H9 (cell line): ENCODE measurements around the gene BORCS8. TPM values are rescaled to one million over a fixed set of nuclear protein-coding genes. Genes with fewer than 3 reads are reported as not detected.
A peak's percentile ranks its signal among the peaks of the same experiment; 100 is the strongest.

ENCODE experiments used
- DNase-seq: peaks from one replicate; pipeline ENCODE4 v3.0.0-alpha.2; 2017
- H2AFZ ChIP-seq: one replicate; pipeline ENCODE4 v1.6.1; 2013; ENCODE audit warnings: mild to moderate bottlenecking, low read length, control low read depth, moderate library complexity
- H2AK5ac ChIP-seq: 2 replicates; pipeline ENCODE4 v1.6.1; 2013; ENCODE audit warnings: low read length, control low read depth, mixed read lengths; ENCODE audit not compliant: insufficient read length
- H2BK120ac ChIP-seq: one replicate; pipeline ENCODE4 v1.6.1; 2013; ENCODE audit warnings: low read depth, mild to moderate bottlenecking, low read length, control low read depth, inconsistent platforms; ENCODE audit not compliant: poor library complexity, severe bottlenecking
- H2BK12ac ChIP-seq: 2 replicates; pipeline ENCODE4 v1.6.1; 2013; ENCODE audit warnings: low read length, control low read depth, mixed read lengths, low read depth; ENCODE audit not compliant: insufficient read length
- H2BK15ac ChIP-seq: 2 replicates; pipeline ENCODE4 v1.6.1; 2013; ENCODE audit warnings: low read depth, low read length, control low read depth
- H2BK20ac ChIP-seq: one replicate; pipeline ENCODE4 v1.6.1; 2013; ENCODE audit warnings: low read depth, mild to moderate bottlenecking, low read length, control low read depth, inconsistent platforms; ENCODE audit not compliant: poor library complexity, severe bottlenecking
- H2BK5ac ChIP-seq: 2 replicates; pipeline ENCODE4 v1.6.1; 2013; ENCODE audit warnings: low read length, control low read depth, mixed read lengths; ENCODE audit not compliant: insufficient read length
- H3K14ac ChIP-seq: 2 replicates; pipeline ENCODE4 v1.6.1; 2013; ENCODE audit warnings: low read length, control low read depth; ENCODE audit not compliant: insufficient read depth
- H3K18ac ChIP-seq: 2 replicates; pipeline ENCODE4 v1.6.1; 2013; ENCODE audit warnings: low read depth, mild to moderate bottlenecking, mixed read lengths, low read length, control low read depth; ENCODE audit not compliant: insufficient read length
- H3K23ac ChIP-seq: 2 replicates; pipeline ENCODE4 v1.6.1; 2013; ENCODE audit warnings: low read length, control low read depth, mixed read lengths, low read depth; ENCODE audit not compliant: insufficient read length
- H3K23me2 ChIP-seq: 2 replicates; pipeline ENCODE4 v1.6.1; 2013; ENCODE audit warnings: low read depth, mild to moderate bottlenecking, mixed read lengths, low read length, control low read depth; ENCODE audit not compliant: insufficient read length, poor library complexity, severe bottlenecking
- H3K27ac ChIP-seq: 2 replicates; pipeline ENCODE4 v1.5.1; 2013; ENCODE audit warnings: low read length, control low read depth, mixed read lengths, low read depth; ENCODE audit not compliant: insufficient read length
- H3K27me3 ChIP-seq: 2 replicates; pipeline ENCODE4 v1.6.1; 2013; ENCODE audit warnings: low read length, control low read depth, inconsistent platforms; ENCODE audit not compliant: insufficient read depth
- H3K4ac ChIP-seq: 2 replicates; pipeline ENCODE4 v1.6.1; 2013; ENCODE audit warnings: low read depth, mild to moderate bottlenecking, control low read depth, inconsistent platforms, low read length, moderate library complexity
- H3K4me1 ChIP-seq: 2 replicates; pipeline ENCODE4 v1.6.1; 2013; ENCODE audit warnings: low read length, control low read depth, inconsistent platforms; ENCODE audit not compliant: insufficient read depth
- H3K4me2 ChIP-seq: 2 replicates; pipeline ENCODE4 v1.6.1; 2013; ENCODE audit warnings: low read length, control low read depth, mixed read lengths; ENCODE audit not compliant: insufficient read length, insufficient read depth
- H3K56ac ChIP-seq: 2 replicates; pipeline ENCODE4 v1.6.1; 2013; ENCODE audit warnings: low read depth, mild to moderate bottlenecking, mixed read lengths, low read length, control low read depth; ENCODE audit not compliant: insufficient read length
- H3K79me1 ChIP-seq: 2 replicates; pipeline ENCODE4 v1.6.1; 2013; ENCODE audit warnings: low read depth, mild to moderate bottlenecking, moderate library complexity, low read length, control low read depth, inconsistent platforms; ENCODE audit not compliant: insufficient read depth, poor library complexity, severe bottlenecking
- H3K79me2 ChIP-seq: 2 replicates; pipeline ENCODE4 v1.6.1; 2013; ENCODE audit warnings: low read length, control low read depth, inconsistent platforms; ENCODE audit not compliant: insufficient read depth
- H3K9ac ChIP-seq: 2 replicates; pipeline ENCODE4 v1.6.1; 2013; ENCODE audit warnings: low read length, control low read depth, mixed read lengths; ENCODE audit not compliant: insufficient read length; ENCODE audit errors: extremely low read depth
- H3K9me3 ChIP-seq: one replicate; pipeline ENCODE4 v1.6.1; 2013; ENCODE audit warnings: low read depth, low read length, inconsistent platforms; ENCODE audit not compliant: control insufficient read depth
- H3T11ph ChIP-seq: one replicate; pipeline ENCODE4 v1.6.1; 2013; ENCODE audit warnings: mild to moderate bottlenecking, low read length, control low read depth, inconsistent platforms
- H4K20me1 ChIP-seq: one replicate; pipeline ENCODE4 v1.6.1; 2013; ENCODE audit not compliant: control insufficient read depth, insufficient read length, insufficient read depth
- H4K5ac ChIP-seq: 2 replicates; pipeline ENCODE4 v1.6.1; 2013; ENCODE audit warnings: low read depth, mild to moderate bottlenecking, mixed read lengths, low read length, control low read depth; ENCODE audit not compliant: insufficient read length
- H4K8ac ChIP-seq: replicated peaks from 2 replicates; pipeline ENCODE4 v1.6.1; 2013; ENCODE audit warnings: low read length, control low read depth, mixed read lengths, low read depth; ENCODE audit not compliant: insufficient read length
- H4K91ac ChIP-seq: 2 replicates; pipeline ENCODE4 v1.6.1; 2013; ENCODE audit warnings: low read depth, mild to moderate bottlenecking, moderate library complexity, mixed read lengths, low read length, control low read depth; ENCODE audit not compliant: insufficient read length
- H3K27ac Mint-ChIP-seq, 3 experiments: 2 replicates in 2 of 3; 3 replicates in 1 of 3; pipeline ENCODE4 v1.8.0; 2020 to 2021; ENCODE audit warnings: mixed read lengths in 3 of 3, mild to moderate bottlenecking in 1 of 3, moderate library complexity in 1 of 3
- H3K27me3 Mint-ChIP-seq: 2 replicates; pipeline ENCODE4 v1.8.0; 2021; ENCODE audit warnings: low read depth, mild to moderate bottlenecking, moderate library complexity, mixed read lengths
- H3K36me3 Mint-ChIP-seq, 3 experiments: 2 replicates in 2 of 3; 3 replicates in 1 of 3; pipeline ENCODE4 v1.8.0; 2020 to 2021; ENCODE audit warnings: low read depth in 3 of 3, mixed read lengths in 3 of 3; ENCODE audit not compliant: insufficient read depth in 1 of 3
- H3K4me1 Mint-ChIP-seq, 2 experiments: 2 replicates each; pipeline ENCODE4 v1.8.0; 2020; ENCODE audit warnings: mixed read lengths in 2 of 2
- H3K4me3 Mint-ChIP-seq, 2 experiments: 2 replicates in 1 of 2; 3 replicates in 1 of 2; pipeline ENCODE4 v1.8.0; 2020 to 2021; ENCODE audit warnings: mild to moderate bottlenecking in 2 of 2, mixed read lengths in 2 of 2, moderate library complexity in 1 of 2
- H3K9me3 Mint-ChIP-seq, 2 experiments: 2 replicates in 1 of 2; 3 replicates in 1 of 2; pipeline ENCODE4 v1.8.0; 2020; ENCODE audit warnings: mild to moderate bottlenecking in 2 of 2, mixed read lengths in 2 of 2, moderate library complexity in 1 of 2
- WGBS: extraction: QIAGEN DNeasy Blood & Tissue Kit; methylation state at CpG from one replicate; pipeline ENCODE4 v1.1.7; 2013; ENCODE audit warnings: missing lambda C conversion rate, low lambda C conversion rate, mixed read lengths; ENCODE audit not compliant: insufficient read length; ENCODE audit errors: extremely low coverage; 5-methylcytosine and 5-hydroxymethylcytosine counted together
- long read RNA-seq: library from polyadenylated mRNA; unstranded; transcript quantifications from one replicate; pipeline ENCODE4 v2.0.0, GENCODE V29; 2020
- total RNA-seq: library from RNA; stranded (reverse); gene quantifications from 2 replicates; pipeline ENCODE4 v1.2.1, GENCODE V29; 2021
- TF ChIP-seq, protein P1 (sequence below): fragments of 200-600 bp; sonication (generic); conservative IDR thresholded peaks from 3 replicates; pipeline ENCODE4 v1.8.0; 2021; ENCODE audit warnings: antibody characterized with exemption, mild to moderate bottlenecking

The BORCS8 gene
- total RNA-seq = 20.4 and 21.7 TPM in 2 replicates
- long read RNA-seq, transcript BORCS8-202 (6 exons, 1,429 nt) = minor isoform, 16 of 39 reads
- long read RNA-seq, transcript BORCS8-203 (4 exons, 1,489 nt) = major isoform, 18 of 39 reads
- long read RNA-seq, partial matches to known transcripts = 1 of 39 reads
- long read RNA-seq, other reads (novel, unspliced or antisense) = 2 of 39 reads

DNA sequence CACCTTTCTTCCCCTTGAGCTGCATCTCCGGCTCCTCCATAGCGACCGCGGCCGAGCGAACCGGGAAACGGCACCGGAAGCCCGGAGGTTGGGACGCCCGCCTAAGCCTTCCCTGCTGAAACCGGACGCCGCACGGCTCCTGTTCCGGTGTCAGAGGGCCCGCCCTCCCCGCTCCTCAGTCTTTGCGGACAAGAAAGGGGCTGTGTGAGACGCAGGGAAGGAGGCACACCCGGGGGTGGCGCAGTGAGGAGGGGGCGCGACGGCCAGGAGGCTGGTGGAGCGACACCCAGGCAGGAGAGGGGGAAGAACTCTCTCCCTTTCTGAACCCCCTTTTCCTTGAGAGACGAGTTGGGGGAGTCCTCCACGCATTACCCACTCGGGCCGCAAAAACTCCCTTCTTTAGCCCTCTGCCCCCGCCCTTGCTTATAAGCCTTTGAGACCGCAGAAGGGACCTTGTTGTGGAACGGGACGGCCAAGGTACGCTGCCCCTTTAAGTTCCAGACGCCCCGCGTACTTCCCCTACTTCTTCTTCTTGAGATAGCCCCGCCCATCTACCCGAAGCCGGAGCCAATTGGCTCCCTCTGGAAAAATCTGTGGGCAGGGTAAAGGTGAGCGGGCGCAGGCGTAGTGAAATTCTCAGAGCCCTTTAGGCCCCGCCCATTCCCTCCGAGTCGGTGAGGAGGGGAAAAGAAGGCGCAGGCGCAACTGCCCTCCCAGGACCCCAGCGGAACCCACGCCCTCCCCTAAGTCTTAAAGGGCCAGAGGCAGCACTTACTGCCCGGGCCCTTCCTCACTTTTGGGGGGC, at the start of gene BORCS8, which contains the start of gene RFXANK:
Gene BORCS8, minus strand, starts transcription at position 75 of the 805 bp plus-strand sequence. Its CDS starts 35 bp downstream, at position 40.
Gene RFXANK, plus strand, starts transcription at position 181 of the 805 bp plus-strand sequence. CDS start 1,689 bp downstream, outside the sequence.
- no peaks in the 10 kb centered on the region for H3K27me3 Mint-ChIP-seq
- Histone ChIP-seq H3K4me2 (peak within 1 kb of the TSS; percentile 79), H3K9ac (peak within 1 kb of the TSS; percentile 89), H2BK120ac (peak within 1 kb of the TSS; percentile 65), H3K79me2 (no peaks in the 10 kb centered on the region; the same call in 1 of the 2 replicates), H4K5ac (no peak within 1 kb of the TSS), H3K79me1 (peaks cover 4% of the 10 kb centered on the region), H3T11ph (no peak within 1 kb of the TSS), H4K91ac (no peak within 1 kb of the TSS), H3K56ac (no peak within 1 kb of the TSS), H3K14ac (0 out of 2 replicates have a peak within 1 kb of the TSS, but pooled peaks have one; percentile 51), H3K23me2 (peaks cover 3% of the 10 kb centered on the region), H2BK5ac (peak within 1 kb of the TSS; percentile 1), H3K4me1 (no peaks in the 10 kb centered on the region), H3K23ac (no peak within 1 kb of the TSS), H3K9me3 (no peaks in the 10 kb centered on the region), H3K18ac (peak within 1 kb of the TSS; percentile 61), H4K8ac (no peak within 1 kb of the TSS), H2AFZ (peak within 1 kb of the TSS; percentile 17), H4K20me1 (no peaks in the 10 kb centered on the region), H3K27me3 (no peaks in the 10 kb centered on the region), H2AK5ac (no peak within 1 kb of the TSS), H2BK12ac (no peak within 1 kb of the TSS), H3K27ac (peak within 1 kb of the TSS; percentile 21), H2BK20ac (no peak within 1 kb of the TSS), H3K4ac (no peak within 1 kb of the TSS), H2BK15ac (no peak within 1 kb of the TSS)
- no peaks in the 10 kb centered on the region for H3K9me3 Mint-ChIP-seq
- peak within 1 kb of the TSS; percentile 95 to 97 (median 97) for H3K27ac Mint-ChIP-seq
- H3K4me3 Mint-ChIP-seq = peak within 1 kb of the TSS; percentile 96 to 97
- TF ChIP-seq, protein P1, sequence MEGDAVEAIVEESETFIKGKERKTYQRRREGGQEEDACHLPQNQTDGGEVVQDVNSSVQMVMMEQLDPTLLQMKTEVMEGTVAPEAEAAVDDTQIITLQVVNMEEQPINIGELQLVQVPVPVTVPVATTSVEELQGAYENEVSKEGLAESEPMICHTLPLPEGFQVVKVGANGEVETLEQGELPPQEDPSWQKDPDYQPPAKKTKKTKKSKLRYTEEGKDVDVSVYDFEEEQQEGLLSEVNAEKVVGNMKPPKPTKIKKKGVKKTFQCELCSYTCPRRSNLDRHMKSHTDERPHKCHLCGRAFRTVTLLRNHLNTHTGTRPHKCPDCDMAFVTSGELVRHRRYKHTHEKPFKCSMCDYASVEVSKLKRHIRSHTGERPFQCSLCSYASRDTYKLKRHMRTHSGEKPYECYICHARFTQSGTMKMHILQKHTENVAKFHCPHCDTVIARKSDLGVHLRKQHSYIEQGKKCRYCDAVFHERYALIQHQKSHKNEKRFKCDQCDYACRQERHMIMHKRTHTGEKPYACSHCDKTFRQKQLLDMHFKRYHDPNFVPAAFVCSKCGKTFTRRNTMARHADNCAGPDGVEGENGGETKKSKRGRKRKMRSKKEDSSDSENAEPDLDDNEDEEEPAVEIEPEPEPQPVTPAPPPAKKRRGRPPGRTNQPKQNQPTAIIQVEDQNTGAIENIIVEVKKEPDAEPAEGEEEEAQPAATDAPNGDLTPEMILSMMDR = no peak
- H3K4me1 Mint-ChIP-seq = peaks cover 0 to 16% of the 10 kb centered on the region in 2 experiments; a peak in 2 of 4 replicates
- peaks cover 2 to 20% (median 12%) of the 10 kb centered on the region in 3 experiments; a peak in 6 of 7 replicates for H3K36me3 Mint-ChIP-seq
- peak; percentile 99 for DNase-seq
- WGBS = no CpG with 5 or more reads among the region's 53 CpGs
